H1 (cell line): Measurements from ENCODE around the gene EMP2. TPM values are rescaled to one million over a fixed set of nuclear protein-coding genes. Genes with fewer than 3 reads are reported as not detected.

Experiments used
- CTCF ChIA-PET: fragments of 300-600 bp; sonication (Branson Sonifier 250); formaldehyde crosslinking; loops from one replicate; lab custom pipeline; 2021; ENCODE audit not compliant: partially characterized antibody; lab: Charles Lee
- POLR2A ChIA-PET: fragments of 300-600 bp; sonication (Branson Sonifier 250); formaldehyde crosslinking; loops from one replicate; lab custom pipeline; 2021; ENCODE audit warnings: inconsistent platforms; ENCODE audit not compliant: partially characterized antibody; lab: Charles Lee
- DNase-seq, 2 experiments: peaks; one replicate each; pipeline versions ENCODE4 v3.0.0 to v3.0.0-alpha.2; 2010 to 2022; ENCODE audit warnings: low spot score in 2 of 2, low read depth in 1 of 2, mixed read lengths in 1 of 2
- FAIRE-seq: peaks from 2 replicates; lab custom pipeline; 2011; peaks lifted over from hg19 to GRCh38; lab: Jason Lieb, UNC
- H2AFZ ChIP-seq: 2 replicates; pipeline ENCODE4 v1.8.1; 2012; ENCODE audit warnings: low read length, inconsistent platforms
- H2AK5ac ChIP-seq: 2 replicates; pipeline ENCODE4 v1.6.1; 2013; ENCODE audit warnings: low read depth, low read length
- H2BK120ac ChIP-seq: replicated peaks from 2 replicates; pipeline ENCODE3; 2013; ENCODE audit warnings: low read depth, low read length, inconsistent platforms
- H2BK12ac ChIP-seq: 2 replicates; pipeline ENCODE4 v1.6.1; 2013; ENCODE audit warnings: low read depth, low read length
- H2BK15ac ChIP-seq: 2 replicates; pipeline ENCODE4 v1.6.1; 2013; ENCODE audit warnings: low read length
- H2BK20ac ChIP-seq: 2 replicates; pipeline ENCODE4 v1.6.1; 2013; ENCODE audit warnings: low read length
- H2BK5ac ChIP-seq: 2 replicates; pipeline ENCODE4 v1.6.1; 2013; ENCODE audit warnings: low read depth, low read length
- H3K14ac ChIP-seq: 2 replicates; pipeline ENCODE4 v1.6.1; 2013; ENCODE audit warnings: inconsistent platforms; ENCODE audit not compliant: insufficient read length
- H3K18ac ChIP-seq: 2 replicates; pipeline ENCODE4 v1.6.1; 2013; ENCODE audit warnings: low read length; ENCODE audit errors: extremely low read depth
- H3K23ac ChIP-seq: 2 replicates; pipeline ENCODE4 v1.6.1; 2013; ENCODE audit warnings: inconsistent platforms; ENCODE audit not compliant: insufficient read length
- H3K23me2 ChIP-seq: 2 replicates; pipeline ENCODE4 v1.6.1; 2013; ENCODE audit warnings: low read depth, low read length
- H3K27ac ChIP-seq: 2 replicates; pipeline ENCODE4 v1.6.1; 2011; ENCODE audit warnings: low read depth, low read length, inconsistent platforms
- H3K27me3 ChIP-seq, 4 experiments: replicated peaks in 1 of 4; 1 replicate in 1 of 4; 2 replicates in 3 of 4; pipeline versions ENCODE4 v1.6.1 to v1.8.1; 2011 to 2013; ENCODE audit warnings: low read length in 3 of 4, mild to moderate bottlenecking in 3 of 4, inconsistent platforms in 2 of 4, mixed read lengths in 2 of 4, moderate library complexity in 1 of 4; ENCODE audit not compliant: control insufficient read depth in 3 of 4, insufficient read depth in 3 of 4; ENCODE audit errors: extremely low read depth in 1 of 4
- H3K36me3 ChIP-seq, 4 experiments: 2 replicates each; pipeline versions ENCODE4 v1.6.1 to v1.8.1; 2011 to 2013; ENCODE audit warnings: mild to moderate bottlenecking in 4 of 4, low read length in 3 of 4, moderate library complexity in 2 of 4, control low read depth in 1 of 4, inconsistent platforms in 1 of 4; ENCODE audit not compliant: insufficient read depth in 4 of 4, control insufficient read depth in 2 of 4
- H3K4ac ChIP-seq: replicated peaks from 2 replicates; pipeline ENCODE3; 2013; ENCODE audit warnings: low read length, low read depth, mixed read lengths, inconsistent platforms; ENCODE audit not compliant: insufficient read length
- H3K4me1 ChIP-seq, 4 experiments: replicated peaks in 1 of 4; 1 replicate in 1 of 4; 2 replicates in 3 of 4; pipeline versions ENCODE4 v1.6.1 to v1.8.1; 2011 to 2013; ENCODE audit warnings: low read length in 3 of 4, inconsistent platforms in 2 of 4, mixed read lengths in 1 of 4; ENCODE audit not compliant: insufficient read depth in 4 of 4, control insufficient read depth in 3 of 4
- H3K4me2 ChIP-seq, 2 experiments: 2 replicates each; pipeline versions ENCODE4 v1.6.1 to v1.8.1; 2011 to 2013; ENCODE audit warnings: low read depth in 2 of 2, low read length in 2 of 2, control low read depth in 1 of 2, inconsistent platforms in 1 of 2, mild to moderate bottlenecking in 1 of 2; ENCODE audit not compliant: insufficient read depth in 1 of 2
- H3K4me3 ChIP-seq, 4 experiments: fragments of 200-600, 300-600 bp in 1 of 4; sonication (generic), shearing (Covaris generic), sonication (Bioruptor Twin) in 1 of 4; 2 replicates each; pipeline versions ENCODE4 v1.5.1 to v1.8.1; 2011 to 2016; ENCODE audit warnings: low read length in 4 of 4, low read depth in 3 of 4, control low read depth in 2 of 4, inconsistent platforms in 2 of 4, mild to moderate bottlenecking in 2 of 4, mixed read lengths in 1 of 4, moderate library complexity in 1 of 4; ENCODE audit not compliant: insufficient read depth in 2 of 4; ENCODE audit errors: extremely low read depth in 1 of 4
- H3K56ac ChIP-seq: replicated peaks from 2 replicates; pipeline ENCODE3; 2013; ENCODE audit warnings: low read depth, mild to moderate bottlenecking, mixed read lengths, low read length, inconsistent platforms; ENCODE audit not compliant: insufficient read length
- H3K79me1 ChIP-seq: 2 replicates; pipeline ENCODE4 v1.6.1; 2013; ENCODE audit warnings: low read depth, low read length, control low read depth
- H3K79me2 ChIP-seq, 2 experiments: 2 replicates each; pipeline versions ENCODE4 v1.6.1 to v1.8.1; 2012 to 2013; ENCODE audit warnings: low read length in 2 of 2, mild to moderate bottlenecking in 2 of 2, inconsistent platforms in 1 of 2; ENCODE audit not compliant: insufficient read depth in 2 of 2, control insufficient read depth in 1 of 2
- H3K9ac ChIP-seq, 4 experiments: replicated peaks in 1 of 4; 1 replicate in 1 of 4; 2 replicates in 3 of 4; pipeline versions ENCODE4 v1.6.1 to v1.8.1; 2011 to 2013; ENCODE audit warnings: low read depth in 3 of 4, low read length in 3 of 4, control low read depth in 2 of 4, mild to moderate bottlenecking in 2 of 4, moderate library complexity in 2 of 4, inconsistent platforms in 1 of 4; ENCODE audit errors: extremely low read depth in 1 of 4
- H3K9me3 ChIP-seq, 2 experiments: 2 replicates each; pipeline versions ENCODE4 v1.6.1 to v1.8.1; 2012 to 2013; ENCODE audit warnings: mild to moderate bottlenecking in 2 of 2, moderate library complexity in 2 of 2, control low read depth in 1 of 2, inconsistent platforms in 1 of 2, low read depth in 1 of 2, low read length in 1 of 2, mixed read lengths in 1 of 2; ENCODE audit not compliant: insufficient read depth in 2 of 2
- H4K20me1 ChIP-seq, 2 experiments: replicated peaks in 1 of 2; 2 replicates each; pipeline versions ENCODE3 to v1.8.1; 2011 to 2013; ENCODE audit warnings: inconsistent platforms in 2 of 2, low read length in 2 of 2, mild to moderate bottlenecking in 1 of 2; ENCODE audit not compliant: insufficient read depth in 2 of 2, control insufficient read depth in 1 of 2
- H4K5ac ChIP-seq: 2 replicates; pipeline ENCODE4 v1.6.1; 2013; ENCODE audit warnings: low read length, low read depth, mixed read lengths, inconsistent platforms; ENCODE audit not compliant: insufficient read length
- H4K8ac ChIP-seq: 2 replicates; pipeline ENCODE4 v1.8.0; 2013; ENCODE audit warnings: mild to moderate bottlenecking, moderate library complexity, low read length, inconsistent platforms; ENCODE audit not compliant: insufficient read depth; ENCODE audit errors: extremely low read depth
- H4K91ac ChIP-seq: replicated peaks from 2 replicates; pipeline ENCODE3; 2013; ENCODE audit warnings: low read length, mixed read lengths, inconsistent platforms; ENCODE audit not compliant: insufficient read length
- BRCA1 ChIP-seq: IDR thresholded peaks from 2 replicates; pipeline ENCODE4 v1.6.1; 2012; ENCODE audit warnings: low read depth, low read length, improper control_type of control experiment
- CHD2 ChIP-seq: IDR thresholded peaks from 2 replicates; pipeline ENCODE4 v1.6.1; 2012; ENCODE audit warnings: low read length, improper control_type of control experiment
- CREB1 ChIP-seq: IDR thresholded peaks from 2 replicates; pipeline ENCODE4 v1.6.1; 2012; ENCODE audit warnings: inconsistent platforms
- FOSL1 ChIP-seq: IDR thresholded peaks from 2 replicates; pipeline ENCODE4 v1.6.1; 2011; ENCODE audit warnings: mild to moderate bottlenecking, low read depth, low read length, moderate library complexity; ENCODE audit not compliant: insufficient read depth
- NANOG ChIP-seq: IDR thresholded peaks from 2 replicates; pipeline ENCODE4 v1.6.1; 2011; ENCODE audit warnings: low read length, low read depth, mild to moderate bottlenecking, inconsistent platforms; ENCODE audit not compliant: insufficient read depth, poor library complexity, severe bottlenecking
- NRF1 ChIP-seq: IDR thresholded peaks from 2 replicates; pipeline ENCODE4 v1.6.1; 2011; ENCODE audit warnings: mild to moderate bottlenecking, low read depth, low read length, improper control_type of control experiment
- POU5F1 ChIP-seq: IDR thresholded peaks from 2 replicates; pipeline ENCODE4 v1.6.1; 2011; ENCODE audit warnings: low read depth, mild to moderate bottlenecking, low read length, moderate library complexity
- RAD21 ChIP-seq, 2 experiments: IDR thresholded peaks in 1 of 2; conservative IDR thresholded peaks in 1 of 2; 2 replicates each; pipeline ENCODE4 v1.6.1; 2011; ENCODE audit warnings: low read depth in 2 of 2, low read length in 2 of 2, improper control_type of control experiment in 1 of 2, inconsistent platforms in 1 of 2, mild to moderate bottlenecking in 1 of 2, moderate library complexity in 1 of 2
- RFX5 ChIP-seq: IDR thresholded peaks from 2 replicates; pipeline ENCODE4 v1.6.1; 2011; ENCODE audit warnings: low read depth, low read length, improper control_type of control experiment, borderline replicate concordance
- SIRT6 ChIP-seq: IDR thresholded peaks from one replicate; pipeline ENCODE4 v1.7.1; 2012; ENCODE audit warnings: low read length, inconsistent platforms
- SUZ12 ChIP-seq: fragments of 200-600 bp; sonication (generic); IDR thresholded peaks from 2 replicates; pipeline ENCODE4 v1.6.1; 2012; ENCODE audit warnings: mild to moderate bottlenecking, inconsistent platforms, low read length, moderate library complexity, mixed read lengths
- TAF1 ChIP-seq: IDR thresholded peaks from 2 replicates; pipeline ENCODE4 v1.6.1; 2011; ENCODE audit warnings: mild to moderate bottlenecking, low read depth, low read length
- TAF7 ChIP-seq: optimal IDR thresholded peaks from 2 replicates; pipeline ENCODE3; 2011; ENCODE audit warnings: low read depth, mild to moderate bottlenecking, inconsistent platforms, low read length, moderate library complexity, borderline replicate concordance
- TCF12 ChIP-seq: IDR thresholded peaks from 2 replicates; pipeline ENCODE4 v1.6.1; 2011; ENCODE audit warnings: low read depth, mild to moderate bottlenecking, low read length
- ZNF274 ChIP-seq: IDR thresholded peaks from 2 replicates; pipeline ENCODE4 v1.7.0; 2012; ENCODE audit warnings: low read length, borderline replicate concordance; ENCODE audit errors: extremely low read depth
- WGBS, 2 experiments: shearing (Covaris generic) in 1 of 2; methylation state at CpG; one replicate each; pipeline versions ENCODE4 v1.1.6 to v1.1.7; 2013 to 2015; ENCODE audit warnings: low lambda C conversion rate in 2 of 2, mixed read lengths in 2 of 2, inconsistent platforms in 1 of 2, low coverage in 1 of 2, missing lambda C conversion rate in 1 of 2; ENCODE audit not compliant: insufficient replicate concordance in 2 of 2, insufficient coverage in 1 of 2, insufficient read length in 1 of 2; ENCODE audit errors: extremely low coverage in 1 of 2, missing lambda C conversion rate in 1 of 2; 5-methylcytosine and 5-hydroxymethylcytosine counted together
- polyA plus RNA-seq, 7 experiments: library from polyadenylated mRNA; depleted of rRNA in 3 of 7; stranded (reverse) in 5 of 7; unstranded in 2 of 7; fragments of >200 nt in 5 of 7; fragments of 200-250 nt in 2 of 7; gene quantifications; 1 replicate in 5 of 7; 2 replicates in 1 of 7; 4 replicates in 1 of 7; pipeline versions ENCODE4 v1.2.1 to v1.2.3, GENCODE V29; 2011 to 2013; ENCODE audit warnings: missing spikeins in 2 of 7, mixed read lengths in 2 of 7
- total RNA-seq: library from RNA; stranded (reverse); fragmentation: NEBNext Ultra II Directional; extraction: Animal tissue kit (Norgen Biotek cat#: 25700); gene quantifications from 2 replicates; pipeline ENCODE4 v1.2.1, GENCODE V29; 2021

Gene EMP2
- total and polyA plus RNA-seq, 2 of the 8 experiments (the other 6 are each of a cell fraction or from before 2014, with no cell fraction given) = 22.6 to 23.3 TPM

DNA sequence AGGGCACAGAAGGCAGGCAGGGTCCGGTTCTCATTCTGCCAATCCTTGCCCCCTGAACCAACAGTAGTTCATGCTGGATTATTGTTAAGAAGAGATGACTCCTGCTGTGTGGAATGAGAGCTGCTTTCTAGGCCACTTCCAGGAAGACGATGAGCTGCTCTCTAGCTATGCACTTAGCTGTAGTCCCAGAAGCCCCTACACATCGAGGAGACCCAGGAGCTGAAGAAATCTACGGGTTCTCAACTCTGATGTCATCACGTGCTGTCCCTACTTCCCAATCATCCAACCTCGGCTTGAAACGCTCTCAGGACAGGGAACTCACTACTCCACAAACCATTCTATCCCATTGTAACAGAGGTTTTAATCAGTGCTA, 29.0 kb upstream of the EMP2 start:
- no peak overlapping the region for H2AFZ ChIP-seq
- H3K4me2 ChIP-seq = no peak overlapping the region
- H3K14ac ChIP-seq = no peak overlapping the region
- TF ChIP-seq TAF7 = no peak
- no peak for TF ChIP-seq NANOG
- no peak for TF ChIP-seq SIRT6
- TF ChIP-seq RAD21 (IDR thresholded peaks at IDR 0.05 in 1 of 2, conservative IDR thresholded peaks at IDR 0.05 in 1 of 2; ENCODE audit: low read depth in 2 of 2, low read length in 2 of 2) = no peak
- TF ChIP-seq NRF1 = no peak
- no peak for TF ChIP-seq CREB1
- TF ChIP-seq BRCA1 = no peak
- no peak for TF ChIP-seq ZNF274
- TF ChIP-seq TAF1 = no peak
- TF ChIP-seq TCF12 = no peak
- no peak for TF ChIP-seq POU5F1
- no peak for TF ChIP-seq CHD2
- TF ChIP-seq SUZ12 = no peak
- TF ChIP-seq RFX5 = no peak
- no peak for TF ChIP-seq FOSL1

More for the DNA sequence above, 29.0 kb upstream of the EMP2 start:
- no peak overlapping the region for H3K4ac ChIP-seq
- H2BK15ac ChIP-seq = no peak overlapping the region
- H3K27me3 ChIP-seq = no peaks in the 10 kb centered on the region
- no peaks in the 10 kb centered on the region for H4K20me1 ChIP-seq
- H3K9me3 ChIP-seq = no peaks in the 10 kb centered on the region
- 89% methylated on average over 7 of the region's 7 CpGs; no CpG with 5 or more reads in 1 of the 2 experiments for WGBS, 2 experiments
- H2AK5ac ChIP-seq = no peak overlapping the region
- no peak overlapping the region for H3K23ac ChIP-seq
- DNase-seq = no peak
- H2BK12ac ChIP-seq = peak overlapping the region; percentile 5; the same call in 1 of the 2 replicates
- no peak overlapping the region for H3K4me3 ChIP-seq
- H2BK20ac ChIP-seq = no peak overlapping the region
- H3K79me1 ChIP-seq = no peaks in the 10 kb centered on the region
- no peak for FAIRE-seq
- H3K56ac ChIP-seq = no peak overlapping the region
- no peak overlapping the region for H4K5ac ChIP-seq
- H3K9ac ChIP-seq = no peak overlapping the region
- H3K23me2 ChIP-seq = no peaks in the 10 kb centered on the region
- no peak overlapping the region for H2BK120ac ChIP-seq
- POLR2A ChIA-PET = interaction anchor here (1.0 to 1.2 kb wide), 2 partner anchors 8 to 29 kb away, joined by 4 to 7 read pairs; partner anchors contain the start of gene EMP2
- H3K36me3 ChIP-seq = no peaks in the 10 kb centered on the region; a peak in 1 of 8 replicates
- no peak overlapping the region for H3K27ac ChIP-seq
- no peak overlapping the region for H4K91ac ChIP-seq
- no peak overlapping the region for H3K18ac ChIP-seq
- H2BK5ac ChIP-seq = no peak overlapping the region
- no peaks in the 10 kb centered on the region for H3K79me2 ChIP-seq
- peaks cover 0 to 7% (median 3%) of the 10 kb centered on the region in 4 experiments; a peak in 5 of 7 replicates for H3K4me1 ChIP-seq
- CTCF ChIA-PET = interaction anchor here (0.6 to 3.4 kb wide), 12 partner anchors 8 to 796 kb away, joined by 3 to 9 read pairs (median 4); partner anchors contain the start of genes EMP2 and TEKT5
- H4K8ac ChIP-seq = no peak overlapping the region
